GM12878 (cell line): ENCODE data around the gene NDUFA7. TPM values are rescaled to one million over a fixed set of nuclear protein-coding genes. Genes with fewer than 3 reads are reported as not detected.

Source experiments
- ATF2 ChIP-seq: IDR thresholded peaks from 2 replicates; pipeline ENCODE4 v1.6.1; 2012; ENCODE audit warnings: low read length, inconsistent platforms
- ATF3 ChIP-seq: IDR thresholded peaks from 2 replicates; pipeline ENCODE4 v1.6.1; 2011; ENCODE audit warnings: low read depth, mild to moderate bottlenecking, low read length, moderate library complexity, borderline replicate concordance; ENCODE audit errors: extremely low read depth
- CEBPB ChIP-seq, 2 experiments: fragments of 150-350 bp in 1 of 2; IDR thresholded peaks; 2 replicates each; pipeline ENCODE4 v1.6.1; 2012 to 2014; ENCODE audit warnings: low read depth in 2 of 2, low read length in 2 of 2, borderline replicate concordance in 1 of 2, inconsistent platforms in 1 of 2
- E4F1 ChIP-seq: fragments of 450-650 bp; IDR thresholded peaks from 2 replicates; pipeline ENCODE4 v1.6.1; 2018; ENCODE audit warnings: borderline replicate concordance, mild to moderate bottlenecking; ENCODE audit not compliant: partially characterized antibody
- HDAC2 ChIP-seq: fragments of 200-600 bp; sonication (generic); IDR thresholded peaks from 2 replicates; pipeline ENCODE4 v1.6.1; 2017
- KAT2A ChIP-seq: conservative IDR thresholded peaks from 2 replicates; pipeline ENCODE4 v1.6.1; 2011; ENCODE audit warnings: low read depth, low read length; ENCODE audit not compliant: control insufficient read depth
- KLF5 ChIP-seq: fragments of 450-650 bp; IDR thresholded peaks from 2 replicates; pipeline ENCODE4 v1.6.1; 2014; ENCODE audit warnings: mild to moderate bottlenecking; ENCODE audit not compliant: partially characterized antibody
- NBN ChIP-seq: fragments of 450-650 bp; IDR thresholded peaks from 2 replicates; pipeline ENCODE4 v1.6.1; 2016
- PML ChIP-seq: IDR thresholded peaks from 2 replicates; pipeline ENCODE4 v1.6.1; 2012; ENCODE audit warnings: low read length, inconsistent platforms
- RELB ChIP-seq: fragments of 450-650 bp; IDR thresholded peaks from 2 replicates; pipeline ENCODE4 v1.6.1; 2017; ENCODE audit warnings: low read depth, mild to moderate bottlenecking, moderate library complexity
- TARDBP ChIP-seq: IDR thresholded peaks from 2 replicates; pipeline ENCODE4 v1.6.1; 2016; ENCODE audit warnings: borderline replicate concordance
- ZBED1 ChIP-seq: IDR thresholded peaks from 2 replicates; pipeline ENCODE4 v1.6.1; 2016; ENCODE audit warnings: borderline replicate concordance
- ZBTB33 ChIP-seq: fragments of 450-650 bp; IDR thresholded peaks from 2 replicates; pipeline ENCODE4 v1.6.1; 2017; ENCODE audit warnings: mild to moderate bottlenecking
- ZBTB4 ChIP-seq: fragments of 450-650 bp; formaldehyde crosslinking; IDR thresholded peaks from 2 replicates; pipeline ENCODE4 v1.4.0; 2022; ENCODE audit warnings: mild to moderate bottlenecking, moderate library complexity
- polyA plus RNA-seq, 11 experiments: library from polyadenylated mRNA; depleted of rRNA in 4 of 11; unstranded in 6 of 11; stranded (reverse) in 5 of 11; fragments of >200 nt; fragmentation: Nextera tagmentation in 4 of 11; fragmentation: Illumina TruSeq in 1 of 11; extraction: Ambion mirVana in 4 of 11; extraction: Trizol in 1 of 11; gene quantifications; 1 replicate in 1 of 11; 2 replicates in 10 of 11; pipeline versions ENCODE4 v1.2.1 to v1.2.3, GENCODE V29; 2011 to 2016; ENCODE audit warnings: inconsistent platforms in 2 of 11, missing spikeins in 2 of 11, low read depth in 1 of 11
- total RNA-seq, 4 experiments: library from RNA; depleted of rRNA in 3 of 4; stranded (reverse); fragments of >200 nt in 3 of 4; fragmentation: Illumina TruSeq in 1 of 4; extraction: Trizol in 1 of 4; gene quantifications; 2 replicates each; pipeline versions ENCODE4 v1.2.1 to v1.2.3, GENCODE V29; 2013 to 2021

NDUFA7 gene
- total and polyA plus RNA-seq, 10 of the 15 experiments (the other 5 are each of a cell fraction or from before 2014, with no cell fraction given): 79.0 to 360 (median 174) TPM

GRCh38 chr19:8307965-8308866, 13.0 kb downstream of the NDUFA7 start, which contains the start of gene CD320 (continued):
- TF ChIP-seq E4F1: peak; percentile 50
- TF ChIP-seq ZBTB4: no peak
- TF ChIP-seq ATF3: no peak
- TF ChIP-seq TARDBP: no peak
- TF ChIP-seq ZBED1: no peak
- TF ChIP-seq ZBTB33: no peak
- TF ChIP-seq KLF5: peak; percentile 50
- peak; percentile 95 for TF ChIP-seq RELB
- no peak for TF ChIP-seq CEBPB (IDR thresholded peaks at IDR 0.05; ENCODE audit: borderline replicate concordance in 1 of 2, low read depth in 2 of 2, low read length in 2 of 2)
- TF ChIP-seq PML: 0 out of 2 replicates have a peak, but pooled peaks have one; percentile 41
- TF ChIP-seq NBN: no peak; the same call in 1 of the 2 replicates
- no peak; the same call in 1 of the 2 replicates for TF ChIP-seq ATF2
- no peak for TF ChIP-seq KAT2A
- no peak for TF ChIP-seq HDAC2
